Activated CD8-positive, alpha-beta memory T cell treated with anti-CD3 and anti-CD28 coated beads for 36 hours (primary cell): ENCODE data around the gene STEAP2. TPM values are rescaled to one million over a fixed set of nuclear protein-coding genes. Genes with fewer than 3 reads are reported as not detected.

Experiments used
- CTCF ChIA-PET: fragments of 350-600 bp; sonication (Branson Sonifier 250); formaldehyde crosslinking; loops from one replicate; lab custom pipeline; 2021; ENCODE audit warnings: antibody characterized with exemption; lab: Charles Lee
- POLR2A ChIA-PET: fragments of 350-600 bp; sonication (Branson Sonifier 250); formaldehyde crosslinking; loops from one replicate; lab custom pipeline; 2021; ENCODE audit warnings: antibody characterized with exemption; lab: Charles Lee
- total RNA-seq, 2 experiments: library from RNA; stranded (reverse); gene quantifications; one replicate each; pipeline ENCODE4 v1.2.3, GENCODE V29; 2021

The STEAP2 gene
- total RNA-seq, 2 experiments from 2014 or later: not detected

- ChIA-PET POLR2A (no interaction called here), CTCF (no interaction called here)
These were observed 15.7 kb downstream of the STEAP2 start for GRCh38 chr7:90227259-90227658.

GRCh38 chr7:90229682-90230081 lies 18.1 kb downstream of the STEAP2 start:
- POLR2A ChIA-PET: no interaction called here
- CTCF ChIA-PET: no interaction called here

- ChIA-PET CTCF (no interaction called here), POLR2A (no interaction called here)
These were observed 19.3 kb downstream of the STEAP2 start for GRCh38 chr7:90230834-90231233.

- CTCF ChIA-PET: no interaction called here
- POLR2A ChIA-PET: no interaction called here
These were observed 19.8 kb downstream of the STEAP2 start for GRCh38 chr7:90231304-90231703.

GRCh38 chr7:90232430-90232829 lies 20.9 kb downstream of the STEAP2 start:
- ChIA-PET CTCF (no interaction called here), POLR2A (no interaction called here)

- ChIA-PET CTCF (no interaction called here), POLR2A (no interaction called here)
These were observed 22.0 kb downstream of the STEAP2 start for GRCh38 chr7:90233569-90233968.

GRCh38 chr7:90236721-90237289 lies 25.3 kb downstream of the STEAP2 start:
- ChIA-PET CTCF (no interaction called here), POLR2A (no interaction called here)

GRCh38 chr7:90238022-90238421 lies 26.5 kb downstream of the STEAP2 start:
- ChIA-PET CTCF (no interaction called here), POLR2A (no interaction called here)

- ChIA-PET POLR2A (no interaction called here), CTCF (no interaction called here)
These were observed 27.0 kb downstream of the STEAP2 start for GRCh38 chr7:90238583-90238982.

GRCh38 chr7:90239050-90239449 lies 27.5 kb downstream of the STEAP2 start:
- CTCF ChIA-PET: no interaction called here
- POLR2A ChIA-PET: no interaction called here

- CTCF ChIA-PET: no interaction called here
- POLR2A ChIA-PET: no interaction called here
These were observed 28.2 kb downstream of the STEAP2 start for GRCh38 chr7:90239625-90240228.

- ChIA-PET CTCF (no interaction called here), POLR2A (no interaction called here)
These were observed 31.0 kb downstream of the STEAP2 start for GRCh38 chr7:90242369-90243168.

- ChIA-PET CTCF (no interaction called here), POLR2A (no interaction called here)
These were observed 32.0 kb downstream of the STEAP2 start for GRCh38 chr7:90243556-90243955.

GRCh38 chr7:90244565-90244908 lies 33.0 kb downstream of the STEAP2 start:
- ChIA-PET POLR2A (interaction anchor here (0.6 kb wide), 1 partner anchor 16 kb away, joined by 4 read pairs; no protein-coding TSS in a partner anchor), CTCF (no interaction called here)

GRCh38 chr7:90244909-90245851 lies 33.6 kb downstream of the STEAP2 start, which contains the start of gene CFAP69:
Gene CFAP69, plus strand, starts transcription at chr7:90245174. Its CDS starts 251 bp downstream, at chr7:90245425.
- CTCF ChIA-PET: no interaction called here
- POLR2A ChIA-PET: no interaction called here

GRCh38 chr7:90246171-90246570 lies 34.6 kb downstream of the STEAP2 start:
- POLR2A ChIA-PET: no interaction called here

GRCh38 chr7:90248706-90249105 lies 37.2 kb downstream of the STEAP2 start:
- CTCF ChIA-PET: no interaction called here
- POLR2A ChIA-PET: no interaction called here

More at GRCh38 chr7:90246171-90246570, 34.6 kb downstream of the STEAP2 start:
- CTCF ChIA-PET: no interaction called here

- ChIA-PET POLR2A (no interaction called here), CTCF (interaction anchor here (0.6 kb wide), 1 partner anchor 159 kb away, joined by 4 read pairs; no protein-coding TSS in a partner anchor)
These were observed 39.2 kb downstream of the STEAP2 start for GRCh38 chr7:90250601-90251303.

- CTCF ChIA-PET: interaction anchor here (0.6 to 0.9 kb wide), 2 partner anchors 9 to 159 kb away, joined by 3 to 4 read pairs; no protein-coding TSS in a partner anchor
- POLR2A ChIA-PET: no interaction called here
These were observed 39.7 kb downstream of the STEAP2 start for GRCh38 chr7:90251304-90251635.
